Nephron progenitor cell (in vitro differentiated cells): Measurements from ENCODE around the gene TCIRG1.
A peak's percentile ranks its signal among the peaks of the same experiment; 100 is the strongest.

Experiments used
- DNase-seq: peaks from one replicate; pipeline ENCODE4 v3.0.0; 2021
- H3K27ac Mint-ChIP-seq: 2 replicates; pipeline ENCODE4 v1.8.0; 2021; ENCODE audit warnings: mild to moderate bottlenecking, moderate library complexity, mixed read lengths
- H3K27me3 Mint-ChIP-seq: 2 replicates; pipeline ENCODE4 v1.8.0; 2021; ENCODE audit warnings: mild to moderate bottlenecking, low read depth, mixed read lengths; ENCODE audit not compliant: poor library complexity
- H3K36me3 Mint-ChIP-seq: 2 replicates; pipeline ENCODE4 v1.8.0; 2021; ENCODE audit warnings: low read depth, mixed read lengths
- H3K4me1 Mint-ChIP-seq: 2 replicates; pipeline ENCODE4 v1.8.0; 2021; ENCODE audit warnings: mixed read lengths
- H3K4me3 Mint-ChIP-seq: 2 replicates; pipeline ENCODE4 v1.8.0; 2021; ENCODE audit warnings: mild to moderate bottlenecking, moderate library complexity, mixed read lengths
- H3K9me3 Mint-ChIP-seq: 2 replicates; pipeline ENCODE4 v1.8.0; 2021; ENCODE audit warnings: mild to moderate bottlenecking, moderate library complexity, mixed read lengths
- CTCF ChIP-seq: fragments of 200-600 bp; sonication (generic); IDR thresholded peaks from 2 replicates; pipeline ENCODE4 v1.5.0; 2021; ENCODE audit warnings: antibody characterized with exemption

Gene TCIRG1

GRCh38 chr11:68093565-68093964, 54.7 kb downstream of the TCIRG1 start:
- TF ChIP-seq CTCF, result no peak
- no peak for DNase-seq
- no peak overlapping the region for H3K27ac Mint-ChIP-seq
- no peak overlapping the region for H3K4me3 Mint-ChIP-seq
- H3K36me3 Mint-ChIP-seq, result peaks cover 23% of the 10 kb centered on the region
- H3K27me3 Mint-ChIP-seq, result no peaks in the 10 kb centered on the region
- H3K4me1 Mint-ChIP-seq, result peaks cover 10% of the 10 kb centered on the region
- no peaks in the 10 kb centered on the region for H3K9me3 Mint-ChIP-seq

DNA sequence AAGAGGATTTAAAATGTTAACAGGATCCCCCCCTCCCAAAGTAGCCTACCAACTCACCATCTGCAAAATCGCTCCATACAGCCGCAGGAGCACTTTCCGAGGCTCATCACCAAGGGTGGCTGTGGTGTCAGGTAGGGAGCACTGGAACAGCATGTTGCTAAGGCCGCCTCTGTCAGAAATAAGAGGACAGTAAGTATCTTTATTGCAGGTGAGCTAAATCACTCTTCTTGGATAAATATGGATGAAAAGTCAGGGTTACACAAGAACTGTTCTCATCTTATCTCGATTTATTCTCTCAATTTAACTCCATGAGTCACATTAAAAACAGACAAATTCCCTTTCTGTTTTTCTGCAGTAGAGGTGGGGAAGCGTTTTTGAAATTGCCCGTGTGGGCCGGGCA, 58.1 kb downstream of the TCIRG1 start:
- no peak for TF ChIP-seq CTCF
- peaks cover 25% of the 10 kb centered on the region for H3K36me3 Mint-ChIP-seq
- H3K4me1 Mint-ChIP-seq, result peaks cover 29% of the 10 kb centered on the region
- H3K9me3 Mint-ChIP-seq, result peaks cover 9% of the 10 kb centered on the region
- no peak overlapping the region for H3K27ac Mint-ChIP-seq
- H3K27me3 Mint-ChIP-seq, result no peaks in the 10 kb centered on the region
- DNase-seq, result no peak
- no peak overlapping the region for H3K4me3 Mint-ChIP-seq

GRCh38 chr11:68099057-68099456, 60.2 kb downstream of the TCIRG1 start:
- no peak for DNase-seq
- peak overlapping the region; percentile 31 for H3K4me3 Mint-ChIP-seq
- H3K36me3 Mint-ChIP-seq, result peaks cover 44% of the 10 kb centered on the region
- peaks cover 20% of the 10 kb centered on the region for H3K9me3 Mint-ChIP-seq
- H3K27ac Mint-ChIP-seq, result peak overlapping the region; percentile 60
- TF ChIP-seq CTCF, result no peak
- H3K27me3 Mint-ChIP-seq, result no peaks in the 10 kb centered on the region
- peaks cover 29% of the 10 kb centered on the region for H3K4me1 Mint-ChIP-seq

GRCh38 chr11:68099474-68100405, 60.9 kb downstream of the TCIRG1 start:
- H3K9me3 Mint-ChIP-seq, result peaks cover 20% of the 10 kb centered on the region

More at GRCh38 chr11:68099474-68100405, 60.9 kb downstream of the TCIRG1 start:
- Mint-ChIP-seq H3K4me1 (peaks cover 29% of the 10 kb centered on the region), H3K27me3 (no peaks in the 10 kb centered on the region), H3K27ac (peak overlapping the region; percentile 60), H3K4me3 (peak overlapping the region; percentile 31), H3K36me3 (peaks cover 44% of the 10 kb centered on the region)
- DNase-seq, result no peak
- no peak for TF ChIP-seq CTCF
